Endothelial cell of umbilical vein (primary cell): Measurements from ENCODE around the gene SCGB2A2. TPM values are rescaled to one million over a fixed set of nuclear protein-coding genes. Genes with fewer than 3 reads are reported as not detected.

ENCODE experiments used
- BruUV-seq: library from RNA; stranded (reverse); fragments of 400-500 nt; replicated peaks from 2 replicates; lab custom pipeline; 2021; lab: Mats Ljungman, UMichigan
- CTCF ChIA-PET: fragments of 300-600, 350-600 bp; sonication (Branson Sonifier 250); formaldehyde crosslinking; loops from one replicate; lab custom pipeline; 2021; ENCODE audit warnings: antibody characterized with exemption, inconsistent platforms; lab: Charles Lee
- POLR2A ChIA-PET: fragments of 300-600, 350-600 bp; sonication (Branson Sonifier 250); formaldehyde crosslinking; loops from one replicate; lab custom pipeline; 2021; ENCODE audit warnings: antibody characterized with exemption, inconsistent platforms; lab: Charles Lee
- DNase-seq: peaks from one replicate; pipeline ENCODE4 v3.0.0-alpha.2; 2011; ENCODE audit warnings: low read depth, low spot score
- FAIRE-seq: peaks from 2 replicates; lab custom pipeline; 2011; peaks lifted over from hg19 to GRCh38; lab: Jason Lieb, UNC
- H2AFZ ChIP-seq: 2 replicates; pipeline ENCODE4 v1.6.0; 2012; ENCODE audit warnings: low read depth, low read length, control low read depth, inconsistent platforms
- H3K27ac ChIP-seq: 2 replicates; pipeline ENCODE4 v1.5.1; 2011; ENCODE audit warnings: low read depth, mild to moderate bottlenecking, control low read depth, low read length, moderate library complexity; ENCODE audit not compliant: insufficient read depth
- H3K27me3 ChIP-seq, 2 experiments: 2 replicates each; pipeline versions ENCODE4 v1.6.0 to v1.6.1; 2011; ENCODE audit warnings: low read length in 2 of 2, mixed read lengths in 1 of 2; ENCODE audit not compliant: control insufficient read depth in 2 of 2, insufficient read depth in 2 of 2
- H3K36me3 ChIP-seq, 2 experiments: 2 replicates in 1 of 2; 3 replicates in 1 of 2; pipeline ENCODE4 v1.5.1; 2011; ENCODE audit warnings: low read length in 2 of 2, mild to moderate bottlenecking in 1 of 2, moderate library complexity in 1 of 2; ENCODE audit not compliant: control insufficient read depth in 2 of 2, insufficient read depth in 2 of 2; ENCODE audit errors: extremely low read depth in 1 of 2
- H3K4me1 ChIP-seq: 3 replicates; pipeline ENCODE4 v1.5.1; 2011; ENCODE audit warnings: mild to moderate bottlenecking, low read length; ENCODE audit not compliant: control insufficient read depth, insufficient read depth; ENCODE audit errors: extremely low read depth
- H3K4me2 ChIP-seq: 2 replicates; pipeline ENCODE4 v1.6.1; 2011; ENCODE audit warnings: low read length, control low read depth, mixed read lengths; ENCODE audit not compliant: insufficient read depth
- H3K4me3 ChIP-seq, 3 experiments: fragments of 200-600 bp in 1 of 3; sonication (generic), shearing (Covaris generic) in 1 of 3; replicated peaks in 1 of 3; 2 replicates each; pipeline ENCODE4 v1.5.1; 2011 to 2016; ENCODE audit warnings: control low read depth in 3 of 3, low read length in 3 of 3, mild to moderate bottlenecking in 2 of 3, inconsistent platforms in 1 of 3, low read depth in 1 of 3, moderate library complexity in 1 of 3; ENCODE audit not compliant: insufficient read depth in 1 of 3
- H3K79me2 ChIP-seq: 2 replicates; pipeline ENCODE4 v1.6.0; 2012; ENCODE audit warnings: low read length, inconsistent platforms; ENCODE audit not compliant: control insufficient read depth, insufficient read depth
- H3K9ac ChIP-seq: replicated peaks from 2 replicates; pipeline ENCODE3; 2011; ENCODE audit warnings: low read length, control low read depth; ENCODE audit not compliant: insufficient read depth; ENCODE audit errors: extremely low read depth
- H3K9me1 ChIP-seq: replicated peaks from 3 replicates; pipeline ENCODE4 v1.6.0; 2011; ENCODE audit warnings: mild to moderate bottlenecking, low read length; ENCODE audit not compliant: control insufficient read depth, insufficient read depth; ENCODE audit errors: extremely low read depth
- H3K9me3 ChIP-seq: replicated peaks from 2 replicates; pipeline ENCODE4 v1.5.1; 2012; ENCODE audit warnings: low read length, inconsistent platforms; ENCODE audit not compliant: control insufficient read depth, insufficient read depth
- H4K20me1 ChIP-seq: replicated peaks from 2 replicates; pipeline ENCODE3; 2011; ENCODE audit warnings: mild to moderate bottlenecking, low read length; ENCODE audit not compliant: control insufficient read depth, insufficient read depth; ENCODE audit errors: extremely low read depth
- CTCF ChIP-seq, 2 donors: IDR thresholded peaks; 1 replicate in 1 of 2; 2 replicates in 1 of 2; pipeline ENCODE4 v1.5.1; 2011; ENCODE audit warnings: low read length in 2 of 2, mild to moderate bottlenecking in 2 of 2, moderate library complexity in 2 of 2, control low read depth in 1 of 2, inconsistent platforms in 1 of 2, low read depth in 1 of 2; ENCODE audit not compliant: insufficient read depth in 1 of 2; ENCODE audit errors: extremely low read depth in 1 of 2
- EZH2 ChIP-seq: IDR thresholded peaks from 2 replicates; pipeline ENCODE4 v1.6.1; 2012; ENCODE audit warnings: borderline replicate concordance, low read depth, mild to moderate bottlenecking, moderate library complexity, low read length, inconsistent platforms; ENCODE audit not compliant: severe bottlenecking
- FOS ChIP-seq: IDR thresholded peaks from 2 replicates; pipeline ENCODE4 v1.6.1; 2011; ENCODE audit warnings: mild to moderate bottlenecking, low read length, moderate library complexity, borderline replicate concordance; ENCODE audit not compliant: insufficient read depth
- GATA2 ChIP-seq: IDR thresholded peaks from 2 replicates; pipeline ENCODE4 v1.7.0; 2011; ENCODE audit warnings: low read depth, mild to moderate bottlenecking, moderate library complexity, mixed read lengths, low read length; ENCODE audit not compliant: insufficient read length, insufficient read depth
- JUN ChIP-seq: IDR thresholded peaks from 2 replicates; pipeline ENCODE4 v1.6.1; 2011; ENCODE audit warnings: borderline replicate concordance, low read depth; ENCODE audit not compliant: insufficient read length, insufficient read depth
- MAX ChIP-seq: IDR thresholded peaks from 2 replicates; pipeline ENCODE4 v1.6.1; 2011; ENCODE audit not compliant: insufficient read depth, insufficient read length
- POLR2A ChIP-seq: IDR thresholded peaks from 2 replicates; pipeline ENCODE4 v1.6.1; 2012; ENCODE audit warnings: low read depth, mild to moderate bottlenecking, control low read depth, low read length
- dilution Hi-C: fragments of 300-500 bp; cut with MboI; formaldehyde crosslinking; loops from one replicate; pipeline ENCODE4 v1.15.0; 2019; ENCODE audit warnings: low sequenced_read_pairs; ENCODE audit not compliant: extremely low pct_ligation_motif_present
- intact Hi-C: fragments of 100-400 bp; cut with micrococcal nuclease; formaldehyde crosslinking; loops from one replicate; pipeline ENCODE4 v1.10.0; 2022
- polyA plus RNA-seq, 4 experiments: library from polyadenylated mRNA; depleted of rRNA in 3 of 4; stranded (reverse) in 3 of 4; unstranded in 1 of 4; fragments of >200 nt; gene quantifications; 2 replicates each; pipeline versions ENCODE4 v1.2.1 to v1.2.3, GENCODE V29; 2011 to 2012; ENCODE audit warnings: missing spikeins in 1 of 4
- total RNA-seq: library from RNA; stranded (reverse); gene quantifications from 2 replicates; pipeline ENCODE4 v1.2.3, GENCODE V29; 2021

Gene SCGB2A2
- total and polyA plus RNA-seq, 2 donors (not counting 3 experiments of a cell fraction or from before 2014, with no cell fraction given): not detected

GRCh38 chr11:62233730-62234129 lies 36.2 kb upstream of the SCGB2A2 start:
- DNase-seq: no peak
- ChIA-PET CTCF (interaction anchor here (0.7 to 1.2 kb wide), 3 partner anchors 29 to 80 kb away, joined by 3 to 7 read pairs (median 4); no protein-coding TSS in a partner anchor), POLR2A (no interaction called here)
- no peaks in the 10 kb centered on the region for H4K20me1 ChIP-seq
- H3K9ac ChIP-seq: no peak overlapping the region
- no peak overlapping the region for H3K27ac ChIP-seq
- H3K9me1 ChIP-seq: no peaks in the 10 kb centered on the region
- H3K79me2 ChIP-seq: no peaks in the 10 kb centered on the region
- H3K9me3 ChIP-seq: no peaks in the 10 kb centered on the region
- peaks cover 13% of the 10 kb centered on the region in 2 experiments for H3K27me3 ChIP-seq
- intact Hi-C loops: no loop called here
- H3K4me2 ChIP-seq: no peak overlapping the region
- H3K4me3 ChIP-seq: no peak overlapping the region
- no peak overlapping the region for H2AFZ ChIP-seq
- FAIRE-seq: no peak
- no peaks in the 10 kb centered on the region for H3K36me3 ChIP-seq
- no peak for TF ChIP-seq EZH2
- no peak for TF ChIP-seq CTCF (IDR thresholded peaks at IDR 0.05; ENCODE audit: extremely low read depth in 1 of 2, insufficient read depth in 1 of 2, low read depth in 1 of 2, low read length in 2 of 2)
- TF ChIP-seq MAX: no peak
- TF ChIP-seq POLR2A: no peak
- no peak for TF ChIP-seq JUN
- TF ChIP-seq FOS: no peak
- no peak for TF ChIP-seq GATA2
- dilution Hi-C loops: no loop called here
- no TSS peak for BruUV-seq
- no peaks in the 10 kb centered on the region for H3K4me1 ChIP-seq
